AG09309 (cell line): ENCODE measurements around the gene BIRC2.

Experiments
- DNase-seq: peaks from one replicate; pipeline ENCODE4 v3.0.0-alpha.2; 2010; ENCODE audit warnings: low read depth
- H3K4me3 ChIP-seq: 2 replicates; pipeline ENCODE4 v1.5.1; 2011; ENCODE audit warnings: mild to moderate bottlenecking, low read depth, low read length, moderate library complexity; ENCODE audit not compliant: control insufficient read depth
- TF ChIP-seq, protein P1 (sequence below): IDR thresholded peaks from 2 replicates; pipeline ENCODE4 v1.5.1; 2011; ENCODE audit warnings: mild to moderate bottlenecking, low read depth, low read length, inconsistent platforms; ENCODE audit not compliant: insufficient read depth, control insufficient read depth; ENCODE audit errors: missing control alignments

BIRC2 gene

DNA sequence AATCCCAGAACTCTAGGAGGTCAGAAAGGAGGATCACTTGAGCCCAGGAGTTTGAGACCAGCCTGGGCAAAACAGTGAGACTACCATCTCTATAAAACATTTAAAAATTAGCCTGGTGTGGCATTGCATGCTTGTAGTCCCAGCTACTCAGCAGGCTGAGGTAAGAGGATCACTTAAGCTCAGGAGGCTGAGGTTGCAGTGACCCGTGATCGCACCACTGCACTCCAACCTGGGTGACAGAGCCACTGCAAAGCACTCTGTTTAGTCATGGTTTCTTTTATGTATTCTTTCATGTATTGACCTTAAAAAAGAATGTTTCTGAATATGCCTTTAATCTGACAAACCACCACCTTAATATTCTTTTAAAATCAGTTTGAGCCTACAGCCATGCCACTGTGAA, 52.2 kb downstream of the BIRC2 start:
- no peak overlapping the region for H3K4me3 ChIP-seq
- TF ChIP-seq, protein P1, sequence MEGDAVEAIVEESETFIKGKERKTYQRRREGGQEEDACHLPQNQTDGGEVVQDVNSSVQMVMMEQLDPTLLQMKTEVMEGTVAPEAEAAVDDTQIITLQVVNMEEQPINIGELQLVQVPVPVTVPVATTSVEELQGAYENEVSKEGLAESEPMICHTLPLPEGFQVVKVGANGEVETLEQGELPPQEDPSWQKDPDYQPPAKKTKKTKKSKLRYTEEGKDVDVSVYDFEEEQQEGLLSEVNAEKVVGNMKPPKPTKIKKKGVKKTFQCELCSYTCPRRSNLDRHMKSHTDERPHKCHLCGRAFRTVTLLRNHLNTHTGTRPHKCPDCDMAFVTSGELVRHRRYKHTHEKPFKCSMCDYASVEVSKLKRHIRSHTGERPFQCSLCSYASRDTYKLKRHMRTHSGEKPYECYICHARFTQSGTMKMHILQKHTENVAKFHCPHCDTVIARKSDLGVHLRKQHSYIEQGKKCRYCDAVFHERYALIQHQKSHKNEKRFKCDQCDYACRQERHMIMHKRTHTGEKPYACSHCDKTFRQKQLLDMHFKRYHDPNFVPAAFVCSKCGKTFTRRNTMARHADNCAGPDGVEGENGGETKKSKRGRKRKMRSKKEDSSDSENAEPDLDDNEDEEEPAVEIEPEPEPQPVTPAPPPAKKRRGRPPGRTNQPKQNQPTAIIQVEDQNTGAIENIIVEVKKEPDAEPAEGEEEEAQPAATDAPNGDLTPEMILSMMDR: no peak
- no peak for DNase-seq

DNA sequence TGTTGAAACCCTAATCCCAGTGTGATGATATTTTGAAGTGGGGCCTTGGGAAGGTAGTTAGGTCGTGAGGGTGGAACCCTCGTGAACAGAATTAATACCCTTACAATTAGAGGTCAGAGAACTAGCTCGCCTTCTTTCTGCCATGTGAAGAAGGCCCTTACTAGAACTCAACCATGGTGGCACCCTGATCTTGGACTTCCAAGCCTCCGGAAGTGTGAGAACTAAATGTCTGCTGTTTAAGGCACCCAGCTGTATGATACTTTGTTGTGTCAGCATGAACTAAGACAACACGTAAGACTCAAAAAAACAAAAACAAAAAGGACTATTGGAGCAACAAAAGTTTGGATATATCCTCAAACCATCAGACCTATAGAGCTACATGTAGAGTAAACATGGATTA, 53.6 kb downstream of the BIRC2 start:
- TF ChIP-seq, protein P1: no peak
- no peak for DNase-seq
- H3K4me3 ChIP-seq: no peak overlapping the region

DNA sequence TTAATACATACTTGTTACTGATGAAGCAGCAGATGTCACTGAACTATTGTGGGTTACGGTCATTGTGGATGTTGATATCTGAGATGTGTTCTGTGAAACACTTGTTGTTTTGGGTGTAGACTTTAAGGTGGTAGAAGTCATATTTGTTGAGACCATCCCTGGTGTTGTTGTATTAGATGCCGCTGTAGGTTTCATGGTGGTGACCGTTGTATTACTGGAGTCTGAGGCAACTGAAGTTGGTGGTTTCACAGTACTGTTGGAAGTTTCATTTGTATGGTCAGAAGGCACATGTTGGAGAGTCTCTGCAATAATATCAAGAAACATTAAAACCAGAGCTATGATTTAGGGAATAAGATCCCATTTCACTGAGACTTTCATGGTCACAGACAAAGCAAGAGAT, 54.9 kb downstream of the BIRC2 start:
- TF ChIP-seq, protein P1: no peak
- no peak for DNase-seq
- H3K4me3 ChIP-seq: no peak overlapping the region

DNA sequence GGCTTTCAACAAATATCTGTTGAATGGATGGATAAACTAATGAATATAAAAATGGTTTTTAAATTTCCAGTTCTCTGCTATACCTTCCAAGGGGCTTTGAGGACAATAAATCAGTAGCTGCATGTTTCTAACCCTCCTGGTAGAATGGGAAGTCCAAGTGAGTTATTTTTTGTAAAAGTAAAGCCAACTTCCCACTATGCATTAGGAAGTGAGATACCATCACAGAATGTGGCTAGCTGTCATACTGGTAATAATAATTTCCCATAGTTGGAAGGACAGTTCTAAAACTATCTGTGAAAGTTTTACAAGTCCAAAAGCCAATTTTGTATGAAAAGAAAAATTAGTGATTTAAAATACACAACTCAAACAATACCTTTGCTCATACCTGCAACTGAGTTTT, 55.5 kb downstream of the BIRC2 start:
- TF ChIP-seq, protein P1: no peak
- DNase-seq: no peak
- no peak overlapping the region for H3K4me3 ChIP-seq

DNA sequence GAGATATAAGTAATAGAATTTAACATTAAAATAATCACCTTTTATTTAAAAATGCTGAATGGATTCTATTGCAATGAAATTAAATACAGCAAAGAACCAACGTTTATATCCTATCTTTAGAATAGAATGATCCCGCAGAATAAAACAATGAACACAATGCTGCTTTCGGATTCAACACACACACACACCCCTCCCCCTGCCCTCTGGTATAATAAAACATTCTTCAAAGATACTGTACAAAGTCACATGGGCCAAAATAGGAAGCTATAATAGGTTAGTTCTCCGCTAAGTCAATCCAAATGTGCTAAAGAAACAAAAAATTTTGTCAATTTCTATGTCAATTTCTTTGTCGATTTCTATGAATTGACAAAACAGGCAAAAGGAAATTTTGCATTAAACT, 58.5 kb downstream of the BIRC2 start:
- TF ChIP-seq, protein P1: no peak
- no peak for DNase-seq
- no peak overlapping the region for H3K4me3 ChIP-seq

DNA sequence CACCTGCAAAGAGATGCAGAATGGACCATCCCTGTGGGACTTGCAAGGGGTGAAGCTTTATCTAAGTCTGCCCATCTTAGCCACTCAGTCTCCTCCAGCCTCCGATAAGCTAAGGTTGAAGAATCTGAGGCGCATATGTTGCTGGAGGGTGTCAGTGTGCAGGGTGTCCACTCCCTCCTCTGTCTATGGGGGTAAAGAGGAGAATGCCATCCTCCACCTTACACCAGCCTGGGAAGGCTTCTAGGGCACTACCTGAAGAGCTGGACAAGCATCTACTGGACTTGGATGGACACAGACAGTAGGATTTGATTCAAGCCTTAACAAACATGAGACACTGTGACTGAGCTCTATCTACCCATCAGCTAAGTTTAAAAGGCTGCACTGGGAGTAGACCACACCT, 59.1 kb downstream of the BIRC2 start:
- TF ChIP-seq, protein P1: no peak
- no peak for DNase-seq
- H3K4me3 ChIP-seq: no peak overlapping the region

DNA sequence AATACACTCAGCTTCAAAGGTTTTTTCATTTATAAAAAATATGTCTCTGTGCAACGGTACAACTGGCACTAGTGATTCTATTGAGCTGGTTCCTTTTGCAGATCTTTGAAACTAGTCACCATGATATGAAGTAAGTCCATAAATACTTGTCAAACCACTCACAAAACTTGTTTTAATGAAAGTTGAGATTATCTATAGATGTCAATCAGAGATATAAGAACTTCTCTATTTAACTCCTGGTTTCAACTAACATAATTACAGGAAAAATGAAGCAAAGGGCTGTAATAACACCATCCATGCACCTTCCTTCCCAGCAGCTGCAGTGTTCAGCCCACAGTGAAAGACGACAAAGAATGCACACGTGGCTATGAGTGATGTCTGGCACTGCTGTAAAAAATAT, 60.9 kb downstream of the BIRC2 start:
- H3K4me3 ChIP-seq: no peak overlapping the region
- no peak for DNase-seq
- TF ChIP-seq, protein P1: no peak
